ENCODE results near the gene BMERB1. TPM values are rescaled to one million over a fixed set of nuclear protein-coding genes. Genes with fewer than 3 reads are reported as not detected.
"Not testable (repeated sequence)": the region's sequence is repeated elsewhere in the genome, so short reads cannot be mapped to it uniquely, and the experiment has no call there.

Gene BMERB1
- total and polyA plus RNA-seq, 5 donors from 2014 or later, result 2.2 to 4.2 (median 3.3) TPM

GRCh38 chr16:15409476-15409875 lies 24.9 kb upstream of the BMERB1 start:
- H3K27me3 Mint-ChIP-seq; H3K27me3 ChIP-seq (ENCODE audit: control insufficient read depth, insufficient read depth, low read length); H3K4me3 ChIP-seq (ENCODE audit: low read depth, low read length); H3K9me3 Mint-ChIP-seq; H3K9me3 ChIP-seq (ENCODE audit: control insufficient read depth in 2 of 2, low read length in 2 of 2); ATAC-seq (ENCODE audit: low read depth in 2 of 2); H3K4me3 Mint-ChIP-seq; H3K4me1 ChIP-seq (ENCODE audit: control insufficient read depth, insufficient read depth, low read length, poor library complexity, severe bottlenecking); DNase-seq; H3K4me1 Mint-ChIP-seq; H3K27ac Mint-ChIP-seq; H3K27ac ChIP-seq (ENCODE audit: insufficient read depth, low read length, poor library complexity, severe bottlenecking); H3K36me3 Mint-ChIP-seq; H3K36me3 ChIP-seq (ENCODE audit: control insufficient read depth, insufficient read depth, low read length): not testable (repeated sequence)

DNA sequence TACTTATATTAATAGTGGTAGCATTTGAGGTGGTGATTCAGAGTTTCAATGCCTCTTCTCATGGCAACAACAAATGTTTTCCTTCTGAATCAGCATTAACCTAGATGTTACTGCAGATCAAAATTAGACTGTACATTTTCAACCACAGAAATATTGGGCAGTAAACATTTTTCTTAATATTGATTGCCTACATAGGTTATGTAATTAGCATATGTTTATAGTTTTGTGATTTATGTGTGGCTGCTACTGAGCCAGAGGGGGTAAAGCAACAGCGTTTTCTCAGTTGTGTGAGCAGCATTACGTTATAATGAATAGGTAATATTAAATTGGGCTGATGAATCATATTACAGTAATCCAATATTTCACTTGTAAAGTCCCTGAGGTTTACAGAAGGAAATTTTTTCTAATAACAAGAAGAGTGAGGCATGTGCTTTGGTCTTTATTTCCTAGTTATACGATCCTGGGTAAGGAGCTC lies 18.8 kb upstream of the BMERB1 start:
- Mint-ChIP-seq H3K27ac (no peak overlapping the region), H3K27me3 (peaks cover 11% of the 10 kb centered on the region), H3K36me3 (no peaks in the 10 kb centered on the region), H3K9me3 (peaks cover 0 to 2% (median 0%) of the 10 kb centered on the region in 7 donors), H3K4me3 (no peak overlapping the region), H3K4me1 (no peaks in the 10 kb centered on the region)
- Histone ChIP-seq H3K4me1 (ENCODE audit: control insufficient read depth, insufficient read depth, low read length, poor library complexity, severe bottlenecking) (no peaks in the 10 kb centered on the region), H3K9me3 (ENCODE audit: control insufficient read depth in 2 of 2, low read length in 2 of 2) (no peaks in the 10 kb centered on the region), H3K36me3 (ENCODE audit: control insufficient read depth, insufficient read depth, low read length) (no peaks in the 10 kb centered on the region), H3K27me3 (ENCODE audit: control insufficient read depth, insufficient read depth, low read length) (no peaks in the 10 kb centered on the region), H3K27ac (ENCODE audit: insufficient read depth, low read length, poor library complexity, severe bottlenecking) (no peak overlapping the region), H3K4me3 (ENCODE audit: low read depth, low read length) (no peak overlapping the region)
- no peak for ATAC-seq (ENCODE audit: low read depth in 2 of 2)
- DNase-seq, result no peak

- H3K27ac Mint-ChIP-seq, result no peak overlapping the region
- no peaks in the 10 kb centered on the region for H3K4me1 ChIP-seq (ENCODE audit: control insufficient read depth, insufficient read depth, low read length, poor library complexity, severe bottlenecking)
- no peaks in the 10 kb centered on the region for H3K4me1 Mint-ChIP-seq
- H3K36me3 ChIP-seq (ENCODE audit: control insufficient read depth, insufficient read depth, low read length), result no peaks in the 10 kb centered on the region
- no peak for DNase-seq
- H3K9me3 Mint-ChIP-seq, result peaks cover 0 to 2% (median 0%) of the 10 kb centered on the region in 7 donors
- H3K36me3 Mint-ChIP-seq, result no peaks in the 10 kb centered on the region
- no peak overlapping the region for H3K4me3 ChIP-seq (ENCODE audit: low read depth, low read length)
- no peaks in the 10 kb centered on the region for H3K27me3 ChIP-seq (ENCODE audit: control insufficient read depth, insufficient read depth, low read length)
- H3K4me3 Mint-ChIP-seq, result no peak overlapping the region
- peaks cover 16% of the 10 kb centered on the region for H3K27me3 Mint-ChIP-seq
- ATAC-seq (ENCODE audit: low read depth in 2 of 2), result no peak
- no peak overlapping the region for H3K27ac ChIP-seq (ENCODE audit: insufficient read depth, low read length, poor library complexity, severe bottlenecking)
- no peaks in the 10 kb centered on the region for H3K9me3 ChIP-seq (ENCODE audit: control insufficient read depth in 2 of 2, low read length in 2 of 2)
Measured at GRCh38 chr16:15417197-15417596, 17.2 kb upstream of the BMERB1 start.

- ATAC-seq (ENCODE audit: low read depth in 2 of 2) (no peak), DNase-seq (no peak)
- no peaks in the 10 kb centered on the region for H3K36me3 Mint-ChIP-seq
- H3K9me3 Mint-ChIP-seq, result peaks cover 0 to 2% (median 0%) of the 10 kb centered on the region in 7 donors
- Histone ChIP-seq H3K27me3 (ENCODE audit: control insufficient read depth, insufficient read depth, low read length) (no peaks in the 10 kb centered on the region), H3K4me1 (ENCODE audit: control insufficient read depth, insufficient read depth, low read length, poor library complexity, severe bottlenecking) (no peaks in the 10 kb centered on the region), H3K4me3 (ENCODE audit: low read depth, low read length) (no peak overlapping the region), H3K9me3 (ENCODE audit: control insufficient read depth in 2 of 2, low read length in 2 of 2) (no peaks in the 10 kb centered on the region), H3K36me3 (ENCODE audit: control insufficient read depth, insufficient read depth, low read length) (no peaks in the 10 kb centered on the region), H3K27ac (ENCODE audit: insufficient read depth, low read length, poor library complexity, severe bottlenecking) (no peak overlapping the region)
- no peak overlapping the region for H3K4me3 Mint-ChIP-seq
- no peak overlapping the region for H3K27ac Mint-ChIP-seq
- peaks cover 16% of the 10 kb centered on the region for H3K27me3 Mint-ChIP-seq
- no peaks in the 10 kb centered on the region for H3K4me1 Mint-ChIP-seq
Measured at GRCh38 chr16:15418206-15418605, 16.2 kb upstream of the BMERB1 start.

- not testable (repeated sequence) for H3K4me3 ChIP-seq (ENCODE audit: low read depth, low read length); H3K9me3 ChIP-seq (ENCODE audit: control insufficient read depth in 2 of 2, low read length in 2 of 2); ATAC-seq (ENCODE audit: low read depth in 2 of 2); H3K4me3 Mint-ChIP-seq; H3K9me3 Mint-ChIP-seq; H3K36me3 ChIP-seq (ENCODE audit: control insufficient read depth, insufficient read depth, low read length); H3K4me1 ChIP-seq (ENCODE audit: control insufficient read depth, insufficient read depth, low read length, poor library complexity, severe bottlenecking); DNase-seq; H3K36me3 Mint-ChIP-seq; H3K4me1 Mint-ChIP-seq; H3K27ac ChIP-seq (ENCODE audit: insufficient read depth, low read length, poor library complexity, severe bottlenecking); H3K27me3 ChIP-seq (ENCODE audit: control insufficient read depth, insufficient read depth, low read length); H3K27ac Mint-ChIP-seq
- H3K27me3 Mint-ChIP-seq, result peaks cover 28% of the 10 kb centered on the region
Measured at GRCh38 chr16:15421696-15422095, 12.7 kb upstream of the BMERB1 start.

DNA sequence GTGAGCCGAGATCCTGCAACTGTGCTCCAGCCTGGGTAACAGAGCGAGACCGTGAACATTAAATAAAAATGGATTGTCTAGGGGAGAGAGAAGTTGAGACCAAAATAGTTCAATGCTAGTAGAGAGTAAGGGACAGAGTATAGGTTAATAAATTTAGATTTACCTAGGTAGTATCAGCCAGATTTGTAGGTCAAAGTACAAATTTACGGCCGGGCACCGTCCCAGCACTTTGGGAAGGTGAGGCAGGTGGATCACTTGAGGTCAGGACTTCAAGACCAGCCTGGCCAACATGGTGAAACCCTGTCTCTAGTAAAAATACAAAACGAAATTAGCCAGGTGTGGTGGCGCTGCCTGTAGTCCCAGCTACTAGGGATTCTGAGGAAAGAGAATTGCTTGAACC lies 12.2 kb upstream of the BMERB1 start:
- Mint-ChIP-seq H3K4me1 (no peaks in the 10 kb centered on the region), H3K36me3 (no peaks in the 10 kb centered on the region), H3K9me3 (peaks cover 0 to 3% (median 0%) of the 10 kb centered on the region in 7 donors), H3K27ac (no peak overlapping the region), H3K4me3 (no peak overlapping the region), H3K27me3 (peaks cover 28% of the 10 kb centered on the region)
- no peak overlapping the region for H3K4me3 ChIP-seq (ENCODE audit: low read depth, low read length)
- H3K27me3 ChIP-seq (ENCODE audit: control insufficient read depth, insufficient read depth, low read length), result peaks cover 3% of the 10 kb centered on the region
- no peak overlapping the region for H3K27ac ChIP-seq (ENCODE audit: insufficient read depth, low read length, poor library complexity, severe bottlenecking)
- H3K9me3 ChIP-seq (ENCODE audit: control insufficient read depth in 2 of 2, low read length in 2 of 2), result no peaks in the 10 kb centered on the region
- DNase-seq, result no peak
- no peak for ATAC-seq (ENCODE audit: low read depth in 2 of 2)
- H3K4me1 ChIP-seq (ENCODE audit: control insufficient read depth, insufficient read depth, low read length, poor library complexity, severe bottlenecking), result no peaks in the 10 kb centered on the region
- no peaks in the 10 kb centered on the region for H3K36me3 ChIP-seq (ENCODE audit: control insufficient read depth, insufficient read depth, low read length)

- H3K4me3 ChIP-seq (ENCODE audit: low read depth, low read length), result no peak overlapping the region
- DNase-seq (no peak), ATAC-seq (ENCODE audit: low read depth in 2 of 2) (no peak)
- H3K27me3 Mint-ChIP-seq, result peaks cover 16% of the 10 kb centered on the region
- no peak overlapping the region for H3K4me3 Mint-ChIP-seq
- H3K36me3 ChIP-seq (ENCODE audit: control insufficient read depth, insufficient read depth, low read length), result no peaks in the 10 kb centered on the region
- H3K36me3 Mint-ChIP-seq, result no peaks in the 10 kb centered on the region
- H3K27ac Mint-ChIP-seq, result peak overlapping the region in 1 of 3 donors; percentile 33
- no peaks in the 10 kb centered on the region for H3K4me1 Mint-ChIP-seq
- no peaks in the 10 kb centered on the region for H3K4me1 ChIP-seq (ENCODE audit: control insufficient read depth, insufficient read depth, low read length, poor library complexity, severe bottlenecking)
- peaks cover 0 to 1% (median 0%) of the 10 kb centered on the region in 7 donors for H3K9me3 Mint-ChIP-seq
- no peaks in the 10 kb centered on the region for H3K9me3 ChIP-seq (ENCODE audit: control insufficient read depth in 2 of 2, low read length in 2 of 2)
- H3K27me3 ChIP-seq (ENCODE audit: control insufficient read depth, insufficient read depth, low read length), result peaks cover 3% of the 10 kb centered on the region
- no peak overlapping the region for H3K27ac ChIP-seq (ENCODE audit: insufficient read depth, low read length, poor library complexity, severe bottlenecking)
Measured at GRCh38 chr16:15425861-15426260, 8.5 kb upstream of the BMERB1 start.

DNA sequence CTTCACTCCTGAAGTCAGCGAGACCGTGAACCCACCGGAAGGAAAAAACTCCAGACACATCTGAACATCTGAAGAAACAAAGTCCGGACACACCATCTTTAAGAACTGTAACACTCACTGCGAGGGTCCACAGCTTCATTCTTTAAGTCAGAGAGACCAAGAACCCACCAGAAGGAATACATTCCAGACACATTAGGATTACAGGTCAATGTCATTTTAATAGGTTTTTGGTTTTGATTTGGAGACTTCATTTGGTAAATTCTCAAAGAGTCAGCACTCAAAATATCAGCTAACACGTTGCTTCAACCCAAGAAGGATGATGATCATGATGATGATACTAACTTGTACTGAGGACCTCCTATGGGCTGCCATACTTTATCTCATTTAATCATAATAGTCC lies 7.6 kb upstream of the BMERB1 start:
- no peaks in the 10 kb centered on the region for H3K36me3 Mint-ChIP-seq
- H3K9me3 Mint-ChIP-seq, result peaks cover 0 to 1% (median 0%) of the 10 kb centered on the region in 7 donors

More for the DNA sequence above, 7.6 kb upstream of the BMERB1 start:
- Histone ChIP-seq H3K27me3 (ENCODE audit: control insufficient read depth, insufficient read depth, low read length) (peaks cover 3% of the 10 kb centered on the region), H3K27ac (ENCODE audit: insufficient read depth, low read length, poor library complexity, severe bottlenecking) (no peak overlapping the region), H3K4me1 (ENCODE audit: control insufficient read depth, insufficient read depth, low read length, poor library complexity, severe bottlenecking) (no peaks in the 10 kb centered on the region), H3K36me3 (ENCODE audit: control insufficient read depth, insufficient read depth, low read length) (no peaks in the 10 kb centered on the region), H3K9me3 (ENCODE audit: control insufficient read depth in 2 of 2, low read length in 2 of 2) (no peaks in the 10 kb centered on the region), H3K4me3 (ENCODE audit: low read depth, low read length) (no peak overlapping the region)
- no peak overlapping the region for H3K27ac Mint-ChIP-seq
- ATAC-seq (ENCODE audit: low read depth in 2 of 2), result no peak
- H3K4me1 Mint-ChIP-seq, result no peaks in the 10 kb centered on the region
- no peak overlapping the region for H3K4me3 Mint-ChIP-seq
- peaks cover 12% of the 10 kb centered on the region for H3K27me3 Mint-ChIP-seq
- no peak for DNase-seq

All from CD4-positive, CD25-positive, alpha-beta regulatory T cell (primary cell).